ENCODE data around the gene TMEM167A. TPM values are rescaled to one million over a fixed set of nuclear protein-coding genes. Genes with fewer than 3 reads are reported as not detected.

Gene TMEM167A
- total RNA-seq, 1 donor from 2014 or later = 49.1 TPM

DNA sequence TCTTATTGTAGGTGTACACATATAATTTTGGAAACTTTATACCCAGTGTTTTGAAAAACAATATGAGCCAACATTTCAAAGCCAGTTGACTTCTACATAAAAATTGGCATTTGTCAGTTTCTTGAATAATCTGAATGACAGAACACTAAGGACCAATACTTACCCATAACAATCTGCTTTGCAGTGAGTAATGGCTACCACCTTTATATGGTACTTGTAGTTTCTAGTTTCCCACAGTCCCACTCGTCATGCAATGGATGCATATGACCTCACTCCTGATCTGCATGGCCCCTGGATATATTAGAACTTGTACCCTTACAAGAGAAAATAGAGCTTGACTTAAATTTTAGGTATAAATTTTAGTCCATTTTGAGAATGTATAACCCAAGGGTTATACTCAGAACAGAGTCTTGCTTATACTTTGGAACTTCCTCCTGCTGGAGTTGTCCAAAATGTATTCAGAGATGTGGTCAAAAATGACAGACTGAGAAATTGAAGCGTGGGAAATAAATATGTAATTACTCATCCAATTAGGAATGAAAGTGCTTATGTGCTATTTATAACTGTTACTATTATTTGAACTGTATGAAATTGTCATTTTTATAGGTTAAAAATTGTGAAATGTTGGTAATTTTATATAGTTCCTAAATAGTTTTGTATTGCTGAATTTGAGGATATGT is 19.6 kb upstream of the TMEM167A start:
- Histone ChIP-seq H3K4me1 (peaks cover 34% of the 10 kb centered on the region), H3K9me3 (replicated peaks) (peaks cover 32% of the 10 kb centered on the region), H3K27me3 (ENCODE audit: low read depth) (no peaks in the 10 kb centered on the region), H3K36me3 (peaks cover 4% of the 10 kb centered on the region), H3K27ac (replicated peaks) (peak overlapping the region; percentile 44), H3K4me3 (no peak overlapping the region)
- TF ChIP-seq, protein P1, sequence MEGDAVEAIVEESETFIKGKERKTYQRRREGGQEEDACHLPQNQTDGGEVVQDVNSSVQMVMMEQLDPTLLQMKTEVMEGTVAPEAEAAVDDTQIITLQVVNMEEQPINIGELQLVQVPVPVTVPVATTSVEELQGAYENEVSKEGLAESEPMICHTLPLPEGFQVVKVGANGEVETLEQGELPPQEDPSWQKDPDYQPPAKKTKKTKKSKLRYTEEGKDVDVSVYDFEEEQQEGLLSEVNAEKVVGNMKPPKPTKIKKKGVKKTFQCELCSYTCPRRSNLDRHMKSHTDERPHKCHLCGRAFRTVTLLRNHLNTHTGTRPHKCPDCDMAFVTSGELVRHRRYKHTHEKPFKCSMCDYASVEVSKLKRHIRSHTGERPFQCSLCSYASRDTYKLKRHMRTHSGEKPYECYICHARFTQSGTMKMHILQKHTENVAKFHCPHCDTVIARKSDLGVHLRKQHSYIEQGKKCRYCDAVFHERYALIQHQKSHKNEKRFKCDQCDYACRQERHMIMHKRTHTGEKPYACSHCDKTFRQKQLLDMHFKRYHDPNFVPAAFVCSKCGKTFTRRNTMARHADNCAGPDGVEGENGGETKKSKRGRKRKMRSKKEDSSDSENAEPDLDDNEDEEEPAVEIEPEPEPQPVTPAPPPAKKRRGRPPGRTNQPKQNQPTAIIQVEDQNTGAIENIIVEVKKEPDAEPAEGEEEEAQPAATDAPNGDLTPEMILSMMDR (IDR thresholded peaks at IDR 0.05; ENCODE audit: borderline replicate concordance) = no peak
- DNase-seq = no peak
- intact Hi-C loops (cut with micrococcal nuclease) = no loop called here

- intact Hi-C loops (cut with micrococcal nuclease) = no loop called here
- DNase-seq = no peak
- Histone ChIP-seq H3K4me1 (peaks cover 33% of the 10 kb centered on the region), H3K27me3 (ENCODE audit: low read depth) (no peaks in the 10 kb centered on the region), H3K36me3 (peaks cover 4% of the 10 kb centered on the region), H3K4me3 (no peak overlapping the region), H3K9me3 (replicated peaks) (peaks cover 34% of the 10 kb centered on the region), H3K27ac (replicated peaks) (no peak overlapping the region)
- TF ChIP-seq, protein P1 (IDR thresholded peaks at IDR 0.05; ENCODE audit: borderline replicate concordance) = no peak
Measured at GRCh38 chr5:83095957-83096539, 18.9 kb upstream of the TMEM167A start.

- H3K4me3 ChIP-seq = no peak overlapping the region
- H3K27ac ChIP-seq (replicated peaks) = no peak overlapping the region
- H3K36me3 ChIP-seq = peaks cover 4% of the 10 kb centered on the region
- peaks cover 34% of the 10 kb centered on the region for H3K9me3 ChIP-seq (replicated peaks)
- H3K4me1 ChIP-seq = peaks cover 27% of the 10 kb centered on the region
- no peak for DNase-seq
- no peaks in the 10 kb centered on the region for H3K27me3 ChIP-seq (ENCODE audit: low read depth)
- intact Hi-C loops (cut with micrococcal nuclease) = no loop called here
- TF ChIP-seq, protein P1 (IDR thresholded peaks at IDR 0.05; ENCODE audit: borderline replicate concordance) = no peak
Measured at GRCh38 chr5:83095163-83095956, 18.2 kb upstream of the TMEM167A start.

GRCh38 chr5:83093692-83094091 is 16.5 kb upstream of the TMEM167A start:
- no peak overlapping the region for H3K4me3 ChIP-seq
- H3K36me3 ChIP-seq = peaks cover 4% of the 10 kb centered on the region
- TF ChIP-seq, protein P1 (IDR thresholded peaks at IDR 0.05; ENCODE audit: borderline replicate concordance) = no peak
- intact Hi-C loops (cut with micrococcal nuclease) = no loop called here
- peaks cover 34% of the 10 kb centered on the region for H3K9me3 ChIP-seq (replicated peaks)
- no peak overlapping the region for H3K27ac ChIP-seq (replicated peaks)
- H3K27me3 ChIP-seq (ENCODE audit: low read depth) = no peaks in the 10 kb centered on the region
- H3K4me1 ChIP-seq = peaks cover 15% of the 10 kb centered on the region
- DNase-seq = no peak

- TF ChIP-seq, protein P1 (IDR thresholded peaks at IDR 0.05; ENCODE audit: borderline replicate concordance) = no peak
- Histone ChIP-seq H3K4me3 (no peak overlapping the region), H3K27me3 (ENCODE audit: low read depth) (no peaks in the 10 kb centered on the region), H3K4me1 (peaks cover 5% of the 10 kb centered on the region), H3K27ac (replicated peaks) (no peak overlapping the region), H3K9me3 (replicated peaks) (peaks cover 34% of the 10 kb centered on the region), H3K36me3 (peaks cover 4% of the 10 kb centered on the region)
- DNase-seq = no peak
- intact Hi-C loops (cut with micrococcal nuclease) = no loop called here
Measured at GRCh38 chr5:83092619-83093018, 15.4 kb upstream of the TMEM167A start.
